Smooth muscle cell (in vitro differentiated cells): ENCODE measurements around the gene MIPEP. TPM values are rescaled to one million over a fixed set of nuclear protein-coding genes. Genes with fewer than 3 reads are reported as not detected.

Experiments
- DNase-seq: peaks from one replicate; lab custom pipeline; 2025; ENCODE audit not compliant: unreplicated experiment; lab: John Stamatoyannopoulos, UW
- H2AFZ ChIP-seq: fragments of 200-600 bp; sonication (generic); 2 replicates; pipeline ENCODE4 v1.6.0; 2016; ENCODE audit warnings: antibody characterized with exemption, low read depth, mild to moderate bottlenecking
- H3F3A ChIP-seq: fragments of 200-600 bp; sonication (generic); 2 replicates; pipeline ENCODE4 v1.6.0; 2017; ENCODE audit warnings: antibody characterized with exemption, low read depth
- H3K27ac ChIP-seq: fragments of 200-600 bp; sonication (generic); 2 replicates; pipeline ENCODE4 v1.5.1; 2016; ENCODE audit warnings: low read depth, mild to moderate bottlenecking
- H3K27me3 ChIP-seq: fragments of 200-600 bp; sonication (generic); 2 replicates; pipeline ENCODE4 v1.6.1; 2016; ENCODE audit warnings: low read depth, mild to moderate bottlenecking
- H3K36me3 ChIP-seq: fragments of 200-600 bp; sonication (generic); 2 replicates; pipeline ENCODE4 v1.5.1; 2016; ENCODE audit warnings: low read depth
- H3K4me1 ChIP-seq: fragments of 200-600 bp; sonication (generic); 2 replicates; pipeline ENCODE4 v1.5.1; 2016; ENCODE audit warnings: low read depth
- H3K4me2 ChIP-seq: fragments of 200-600 bp; sonication (generic); 2 replicates; pipeline ENCODE4 v1.6.0; 2016; ENCODE audit warnings: mild to moderate bottlenecking
- H3K4me3 ChIP-seq: fragments of 200-600 bp; sonication (generic); 2 replicates; pipeline ENCODE4 v1.5.1; 2016; ENCODE audit warnings: mild to moderate bottlenecking
- H3K79me2 ChIP-seq: fragments of 200-600 bp; sonication (generic); 2 replicates; pipeline ENCODE4 v1.6.0; 2016; ENCODE audit warnings: low read depth, mild to moderate bottlenecking
- H3K9ac ChIP-seq: fragments of 200-600 bp; sonication (generic); 2 replicates; pipeline ENCODE4 v1.6.0; 2016; ENCODE audit warnings: low read depth
- H3K9me3 ChIP-seq: fragments of 200-600 bp; sonication (generic); replicated peaks from 2 replicates; pipeline ENCODE4 v1.5.1; 2016; ENCODE audit warnings: low read depth
- H4K20me1 ChIP-seq: fragments of 200-600 bp; sonication (generic); 2 replicates; pipeline ENCODE4 v1.6.0; 2016; ENCODE audit warnings: low read depth
- CTCF ChIP-seq: fragments of 200-600 bp; sonication (generic); IDR thresholded peaks from 2 replicates; pipeline ENCODE4 v1.5.1; 2017; ENCODE audit warnings: borderline replicate concordance, mild to moderate bottlenecking, antibody characterized with exemption; ENCODE audit not compliant: insufficient read depth, poor library complexity, severe bottlenecking
- WGBS: methylation state at CpG from one replicate; pipeline ENCODE4 v1.1.7; 2016; ENCODE audit warnings: low lambda C conversion rate; 5-methylcytosine and 5-hydroxymethylcytosine counted together
- polyA plus RNA-seq: library from polyadenylated mRNA; unstranded; fragments of >200 nt; fragmentation: Nextera tagmentation; extraction: Ambion mirVana; gene quantifications from 2 replicates; pipeline ENCODE4 v1.2.1, GENCODE V29; 2016
- total RNA-seq: library from RNA; depleted of rRNA; stranded (reverse); fragments of >200 nt; gene quantifications from 2 replicates; pipeline ENCODE4 v1.2.3, GENCODE V29; 2014

Gene MIPEP
- total and polyA plus RNA-seq, 2 experiments from 2014 or later, result 15.7 to 18.9 TPM

DNA sequence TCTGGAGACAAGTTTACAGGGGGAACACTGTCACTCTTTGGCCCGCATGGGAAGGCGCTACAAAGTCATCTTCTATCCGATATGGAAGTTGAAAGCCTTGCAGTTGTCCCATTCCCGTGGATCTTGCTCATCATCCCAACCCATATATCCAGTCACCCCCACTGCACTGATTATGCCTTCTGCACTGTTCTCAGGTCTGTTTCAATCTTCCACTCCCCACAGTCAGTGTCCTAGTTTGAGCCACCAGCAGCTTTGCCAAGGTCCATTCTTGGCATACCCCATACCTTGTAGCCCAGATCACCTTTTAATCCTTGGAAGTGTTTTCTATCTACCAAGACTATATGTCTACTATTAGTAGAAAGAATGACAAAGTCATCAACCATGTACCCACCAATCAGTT is 88.1 kb downstream of the MIPEP start:
- no peak for DNase-seq
- Histone ChIP-seq H3K9ac (no peak overlapping the region), H3K4me3 (no peak overlapping the region), H3K36me3 (no peaks in the 10 kb centered on the region), H2AFZ (no peak overlapping the region), H3K4me1 (no peaks in the 10 kb centered on the region), H3K27me3 (no peaks in the 10 kb centered on the region), H4K20me1 (no peaks in the 10 kb centered on the region), H3K4me2 (peak overlapping the region; percentile 38), H3F3A (peaks cover 15% of the 10 kb centered on the region), H3K27ac (peak overlapping the region; percentile 72), H3K79me2 (no peaks in the 10 kb centered on the region), H3K9me3 (no peaks in the 10 kb centered on the region)
- 95% methylated on average over 4 of the region's 4 CpGs for WGBS
- TF ChIP-seq CTCF, result no peak

- DNase-seq, result no peak
- Histone ChIP-seq H3K9me3 (no peaks in the 10 kb centered on the region), H3K79me2 (no peaks in the 10 kb centered on the region), H3K4me3 (no peak overlapping the region), H3F3A (peaks cover 15% of the 10 kb centered on the region), H2AFZ (no peak overlapping the region), H3K27ac (peak overlapping the region; percentile 72), H3K9ac (peak overlapping the region; percentile 12), H3K4me1 (peaks cover 1% of the 10 kb centered on the region), H3K36me3 (no peaks in the 10 kb centered on the region), H3K27me3 (no peaks in the 10 kb centered on the region), H4K20me1 (no peaks in the 10 kb centered on the region), H3K4me2 (peak overlapping the region; percentile 38)
- WGBS, result 5% methylated on average over 1 of the region's 1 CpG
- no peak for TF ChIP-seq CTCF
These were observed 89.3 kb downstream of the MIPEP start for GRCh38 chr13:23799945-23800344.

- H3F3A ChIP-seq, result peaks cover 15% of the 10 kb centered on the region
- no peaks in the 10 kb centered on the region for H3K27me3 ChIP-seq
- H3K9me3 ChIP-seq, result no peaks in the 10 kb centered on the region
- H4K20me1 ChIP-seq, result no peaks in the 10 kb centered on the region
- TF ChIP-seq CTCF, result no peak
- H3K4me3 ChIP-seq, result no peak overlapping the region
- no peak overlapping the region for H3K9ac ChIP-seq
- no peak for DNase-seq
- no peak overlapping the region for H3K27ac ChIP-seq
- H3K4me2 ChIP-seq, result no peak overlapping the region
- H2AFZ ChIP-seq, result no peak overlapping the region
- WGBS, result 94% methylated on average over 5 of the region's 5 CpGs
- H3K79me2 ChIP-seq, result no peaks in the 10 kb centered on the region
- no peaks in the 10 kb centered on the region for H3K36me3 ChIP-seq
- H3K4me1 ChIP-seq, result peaks cover 7% of the 10 kb centered on the region
These were observed 91.8 kb downstream of the MIPEP start for GRCh38 chr13:23797276-23797903.

DNA sequence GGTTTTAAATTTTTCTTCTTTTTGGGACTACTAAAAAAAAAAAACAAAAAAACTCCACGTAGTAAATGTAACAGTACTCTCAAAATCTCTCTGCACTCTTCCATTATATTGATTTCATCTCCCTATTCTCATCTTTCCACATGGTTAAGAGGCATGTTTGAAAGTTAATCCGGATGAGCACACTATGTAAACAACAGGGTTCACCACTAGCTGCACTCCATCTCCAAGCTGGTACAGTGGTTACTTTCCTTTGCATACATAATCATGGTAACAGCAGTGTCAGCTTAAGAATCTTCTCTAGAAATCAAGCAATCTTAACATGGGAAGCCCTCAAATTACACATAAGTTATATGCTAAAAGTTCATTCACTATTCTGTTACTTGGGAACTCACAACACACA is 92.6 kb downstream of the MIPEP start:
- Histone ChIP-seq H3F3A (peaks cover 13% of the 10 kb centered on the region), H2AFZ (no peak overlapping the region), H3K27me3 (no peaks in the 10 kb centered on the region), H3K36me3 (no peaks in the 10 kb centered on the region), H3K4me2 (peak overlapping the region; percentile 22), H3K79me2 (no peaks in the 10 kb centered on the region), H3K27ac (no peak overlapping the region), H3K4me3 (no peak overlapping the region), H4K20me1 (no peaks in the 10 kb centered on the region), H3K4me1 (peaks cover 7% of the 10 kb centered on the region), H3K9me3 (no peaks in the 10 kb centered on the region), H3K9ac (no peak overlapping the region)
- DNase-seq, result no peak
- WGBS, result 68% methylated on average over 2 of the region's 2 CpGs
- no peak for TF ChIP-seq CTCF
